Ovary (tissue), 9 donors: Measurements from ENCODE around the gene NCOA3. TPM values are rescaled to one million over a fixed set of nuclear protein-coding genes. Genes with fewer than 3 reads are reported as not detected.
A peak's percentile ranks its signal among the peaks of the same experiment; 100 is the strongest.

Experiments
- DNase-seq, 5 donors: peaks; one replicate each; pipeline ENCODE4 v3.0.0-alpha.2; 2019 to 2020
- H3K27ac ChIP-seq, 2 donors: fragments of 200-600 bp; one replicate each; pipeline versions ENCODE4 v1.5.1 to v1.8.0; 2019 to 2022
- H3K27me3 ChIP-seq: fragments of 200-600 bp; one replicate; pipeline ENCODE4 v1.8.0; 2022
- H3K36me3 ChIP-seq: fragments of 200-600 bp; sonication (generic); one replicate; pipeline ENCODE4 v1.5.1; 2019
- H3K4me1 ChIP-seq: one replicate; pipeline ENCODE4 v1.8.1; 2013; ENCODE audit warnings: mild to moderate bottlenecking, moderate library complexity; ENCODE audit not compliant: insufficient read depth
- H3K4me3 ChIP-seq: fragments of 200-600 bp; sonication (generic); one replicate; pipeline ENCODE4 v1.5.1; 2017
- H3K9me3 ChIP-seq, 2 donors: fragments of 200-600 bp in 1 of 2; sonication (generic) in 1 of 2; one replicate each; pipeline versions ENCODE4 v1.5.1 to v1.8.1; 2013 to 2019; ENCODE audit warnings: mild to moderate bottlenecking in 1 of 2, moderate library complexity in 1 of 2
- CTCF ChIP-seq, 3 donors: fragments of 450-650 bp in 2 of 3; fragments of 200-600 bp in 1 of 3; IDR thresholded peaks; one replicate each; pipeline versions ENCODE4 v1.5.1 to v1.8.0; 2016 to 2022; ENCODE audit warnings: antibody characterized with exemption in 3 of 3, mild to moderate bottlenecking in 1 of 3
- EP300 ChIP-seq: sonication (generic); formaldehyde crosslinking; IDR thresholded peaks from one replicate; pipeline ENCODE4 v1.6.1; 2017; ENCODE audit warnings: antibody characterized with exemption
- POLR2A ChIP-seq: fragments of 450-650 bp; IDR thresholded peaks from one replicate; pipeline ENCODE4 v1.6.1; 2017; ENCODE audit warnings: antibody characterized with exemption, mild to moderate bottlenecking, moderate library complexity
- WGBS, 3 donors: extraction: QIAGEN DNeasy Blood & Tissue Kit in 1 of 3; methylation state at CpG; one replicate each; pipeline versions ENCODE4 v1.1.5 to v1.1.7; 2013 to 2017; 5-methylcytosine and 5-hydroxymethylcytosine counted together
- intact Hi-C, 4 donors: fragments of 100-400 bp; cut with DNase I; formaldehyde crosslinking; loops; one replicate each; pipeline versions ENCODE4 v1.11.0 to v1.15.1; 2022 to 2023
- polyA plus RNA-seq, 2 donors: library from polyadenylated mRNA; stranded (reverse); fragments of 200-250 nt in 1 of 2; fragments of 350-450 nt in 1 of 2; fragmentation: Illumina TruSeq in 1 of 2; extraction: RNeasy Lipid Tissue Mini Kit (QIAGEN cat#74804) in 1 of 2; gene quantifications; one replicate each; pipeline ENCODE4 v1.2.3, GENCODE V29; 2013 to 2014
- total RNA-seq, 7 donors: library from RNA; depleted of rRNA in 2 of 7; stranded (reverse); fragments of >200 nt in 2 of 7; fragmentation: NEBNext Ultra II Directional in 3 of 7; extraction: Animal tissue kit (Norgen Biotek cat#: 25700) in 3 of 7; gene quantifications; one replicate each; pipeline versions ENCODE4 v1.1.0 to v1.2.4, GENCODE V29; 2016 to 2023
- donor health status: DM: no; HTN: no; CAD: no; lungs with moderate emphysema.
- donor health status: DM: no; HTN: no; CAD: no.
- donor health status: Bipolar disorder and iron deficiency.
- donor health status: DM: yes; HTN: yes; CAD: no.
- donor health status: DM: no; HTN: no; CAD: no.
- donor health status: DM: yes; HTN: yes; CAD: no.

The NCOA3 gene
- total and polyA plus RNA-seq, 9 donors, result 8.2 to 32.4 (median 25.7) TPM

GRCh38 chr20:47682028-47682783, 180.5 kb downstream of the NCOA3 start:
- DNase-seq, result peak; percentile 71 to 89 (median 85)
- Histone ChIP-seq H3K27ac (peak overlapping the region in 1 of 2 donors; percentile 3), H3K9me3 (no peaks in the 10 kb centered on the region), H3K4me3 (no peak overlapping the region), H3K4me1 (peaks cover 7% of the 10 kb centered on the region), H3K36me3 (no peaks in the 10 kb centered on the region), H3K27me3 (no peaks in the 10 kb centered on the region)
- 17 to 22% (median 19%) methylated on average over 22 of the region's 22 CpGs for WGBS, 3 donors
- intact Hi-C loops, result loop anchor here in 1 of 4 donors (10.0 kb wide), 1 partner anchor 483 kb away; no protein-coding TSS in a partner anchor
- TF ChIP-seq EP300, result no peak

DNA sequence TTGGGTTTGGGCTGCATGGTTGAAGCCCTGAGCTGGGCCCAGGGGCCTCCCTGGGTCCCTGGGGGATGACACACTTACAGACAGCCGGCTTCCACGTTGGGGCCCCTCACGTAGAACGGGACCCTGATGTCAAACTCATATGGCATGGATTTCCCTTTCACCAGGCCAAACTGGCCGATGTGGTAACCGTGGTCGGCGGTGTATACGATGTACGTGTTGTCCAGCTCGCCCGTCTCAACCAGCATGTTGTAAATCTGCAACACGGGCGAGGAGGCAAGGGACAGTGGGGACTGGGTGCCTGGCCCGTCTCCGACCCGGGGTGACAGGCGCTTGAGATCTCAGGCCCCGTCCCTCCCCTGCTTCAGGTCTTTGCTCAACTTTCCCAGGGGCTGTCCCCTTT, 181.2 kb downstream of the NCOA3 start:
- WGBS, 3 donors, result 88% methylated on average over 19 of the region's 19 CpGs
- no peaks in the 10 kb centered on the region for H3K27me3 ChIP-seq
- no peak overlapping the region for H3K4me3 ChIP-seq
- peaks cover 7% of the 10 kb centered on the region for H3K4me1 ChIP-seq
- TF ChIP-seq CTCF (IDR thresholded peaks at IDR 0.05), result no peak
- no peak for TF ChIP-seq POLR2A
- no peak for TF ChIP-seq EP300
- intact Hi-C loops, result loop anchor here in 1 of 4 donors (10.0 kb wide), 1 partner anchor 482 kb away; no protein-coding TSS in a partner anchor
- DNase-seq, result no peak
- H3K27ac ChIP-seq, result peak overlapping the region in 1 of 2 donors; percentile 3
- H3K36me3 ChIP-seq, result no peaks in the 10 kb centered on the region
- no peaks in the 10 kb centered on the region for H3K9me3 ChIP-seq

GRCh38 chr20:47684306-47685080, 182.8 kb downstream of the NCOA3 start:
- intact Hi-C loops, result loop anchor here in 1 of 4 donors (10.0 kb wide), 1 partner anchor 480 kb away; no protein-coding TSS in a partner anchor
- 89 to 93% (median 91%) methylated on average over 26 of the region's 26 CpGs for WGBS, 3 donors
- TF ChIP-seq POLR2A (no peak), CTCF (IDR thresholded peaks at IDR 0.05) (no peak), EP300 (no peak)

GRCh38 chr20:47686545-47686944, 184.9 kb downstream of the NCOA3 start:
- H3K27ac ChIP-seq, result no peak overlapping the region
- no peak for TF ChIP-seq EP300
- no peak for TF ChIP-seq POLR2A
- no peak for TF ChIP-seq CTCF (IDR thresholded peaks at IDR 0.05)
- 67 to 83% (median 68%) methylated on average over 14 of the region's 14 CpGs for WGBS, 3 donors
- no peak overlapping the region for H3K4me3 ChIP-seq
- H3K27me3 ChIP-seq, result no peaks in the 10 kb centered on the region
- no peaks in the 10 kb centered on the region for H3K36me3 ChIP-seq
- DNase-seq, result no peak
- intact Hi-C loops, result loop anchor here in 1 of 4 donors (10.0 kb wide), 1 partner anchor 478 kb away; no protein-coding TSS in a partner anchor
- peaks cover 7% of the 10 kb centered on the region for H3K4me1 ChIP-seq
- peaks cover 0 to 5% of the 10 kb centered on the region in 2 donors for H3K9me3 ChIP-seq

More at GRCh38 chr20:47684306-47685080, 182.8 kb downstream of the NCOA3 start:
- H3K27ac ChIP-seq, result no peak overlapping the region
- H3K4me1 ChIP-seq, result peaks cover 7% of the 10 kb centered on the region
- H3K4me3 ChIP-seq, result no peak overlapping the region
- no peaks in the 10 kb centered on the region for H3K27me3 ChIP-seq
- H3K36me3 ChIP-seq, result no peaks in the 10 kb centered on the region
- no peaks in the 10 kb centered on the region for H3K9me3 ChIP-seq
- DNase-seq, result no peak
